Neuronal stem cell (in vitro differentiated cells): ENCODE measurements around the gene FAM120C.

Source experiments
- DNase-seq: peaks from one replicate; pipeline ENCODE4 v3.0.0-alpha.2; 2013; ENCODE audit warnings: low spot score
- H2AFZ ChIP-seq: one replicate; pipeline ENCODE4 v1.6.1; 2013; ENCODE audit warnings: mild to moderate bottlenecking, low read length, inconsistent platforms
- H2AK5ac ChIP-seq: 2 replicates; pipeline ENCODE4 v1.6.1; 2013; ENCODE audit warnings: low read depth, mild to moderate bottlenecking, inconsistent platforms, low read length, moderate library complexity, mixed read lengths
- H2BK120ac ChIP-seq: 2 replicates; pipeline ENCODE4 v1.6.1; 2013; ENCODE audit warnings: low read depth, mild to moderate bottlenecking, inconsistent platforms, low read length, moderate library complexity, mixed read lengths
- H2BK12ac ChIP-seq: one replicate; pipeline ENCODE4 v1.6.1; 2013; ENCODE audit warnings: low read length, inconsistent platforms
- H2BK15ac ChIP-seq: 2 replicates; pipeline ENCODE4 v1.6.1; 2013; ENCODE audit warnings: mild to moderate bottlenecking, low read length, inconsistent platforms, mixed read lengths
- H2BK5ac ChIP-seq: one replicate; pipeline ENCODE4 v1.6.1; 2013; ENCODE audit warnings: inconsistent platforms, mild to moderate bottlenecking, low read length, moderate library complexity
- H3K14ac ChIP-seq: one replicate; pipeline ENCODE4 v1.6.1; 2013; ENCODE audit warnings: low read length, inconsistent platforms
- H3K18ac ChIP-seq: 2 replicates; pipeline ENCODE4 v1.6.1; 2013; ENCODE audit warnings: low read length, inconsistent platforms
- H3K23ac ChIP-seq: 2 replicates; pipeline ENCODE4 v1.6.1; 2013; ENCODE audit warnings: low read depth, mild to moderate bottlenecking, mixed read lengths, low read length, inconsistent platforms; ENCODE audit not compliant: poor library complexity
- H3K27ac ChIP-seq: replicated peaks from 3 replicates; pipeline ENCODE4 v1.5.1; 2013; ENCODE audit warnings: low read length, inconsistent platforms
- H3K27me3 ChIP-seq, 3 experiments: 2 replicates each; pipeline ENCODE4 v1.6.1; 2013; ENCODE audit warnings: low read length in 3 of 3, mild to moderate bottlenecking in 2 of 3, inconsistent platforms in 1 of 3, low read depth in 1 of 3, mixed read lengths in 1 of 3, moderate library complexity in 1 of 3; ENCODE audit not compliant: control insufficient read depth in 3 of 3, insufficient read depth in 3 of 3
- H3K36me3 ChIP-seq, 2 donors: replicated peaks in 1 of 2; 2 replicates each; pipeline ENCODE4 v1.6.1; 2013; ENCODE audit warnings: low read length in 2 of 2; ENCODE audit not compliant: control insufficient read depth in 2 of 2, insufficient read depth in 2 of 2
- H3K4ac ChIP-seq: 2 replicates; pipeline ENCODE4 v1.6.1; 2013; ENCODE audit warnings: inconsistent platforms, mild to moderate bottlenecking, low read length, moderate library complexity
- H3K4me1 ChIP-seq, 2 donors: 1 replicate in 1 of 2; 2 replicates in 1 of 2; pipeline ENCODE4 v1.6.1; 2013; ENCODE audit warnings: low read length in 2 of 2, low read depth in 1 of 2; ENCODE audit not compliant: control insufficient read depth in 2 of 2, insufficient read depth in 1 of 2
- H3K4me2 ChIP-seq: one replicate; pipeline ENCODE4 v1.6.1; 2013; ENCODE audit warnings: mild to moderate bottlenecking, low read length, inconsistent platforms; ENCODE audit not compliant: insufficient read depth, poor library complexity, severe bottlenecking
- H3K4me3 ChIP-seq, 2 donors: 2 replicates each; pipeline ENCODE4 v1.5.1; 2013; ENCODE audit warnings: low read length in 2 of 2, mild to moderate bottlenecking in 2 of 2, inconsistent platforms in 1 of 2, moderate library complexity in 1 of 2
- H3K79me1 ChIP-seq: one replicate; pipeline ENCODE4 v1.6.1; 2013; ENCODE audit warnings: low read depth, mild to moderate bottlenecking, inconsistent platforms, low read length, moderate library complexity
- H3K9ac ChIP-seq: one replicate; pipeline ENCODE4 v1.6.1; 2013; ENCODE audit warnings: mild to moderate bottlenecking, low read depth, low read length, inconsistent platforms; ENCODE audit not compliant: poor library complexity
- H3K9me3 ChIP-seq, 2 donors: replicated peaks in 1 of 2; 2 replicates each; pipeline versions ENCODE3 to v1.6.1; 2013; ENCODE audit warnings: low read length in 2 of 2, mild to moderate bottlenecking in 2 of 2, inconsistent platforms in 1 of 2, low read depth in 1 of 2, mixed read lengths in 1 of 2, moderate library complexity in 1 of 2; ENCODE audit not compliant: control insufficient read depth in 2 of 2, insufficient read depth in 1 of 2
- H4K8ac ChIP-seq: one replicate; pipeline ENCODE4 v1.6.1; 2013; ENCODE audit warnings: low read depth, mild to moderate bottlenecking, inconsistent platforms, low read length, moderate library complexity
- H4K91ac ChIP-seq: one replicate; pipeline ENCODE4 v1.6.1; 2013; ENCODE audit warnings: low read length, low read depth, mild to moderate bottlenecking, inconsistent platforms; ENCODE audit not compliant: poor library complexity
- WGBS, 2 donors: extraction: QIAGEN DNeasy Blood & Tissue Kit; methylation state at CpG; one replicate each; pipeline ENCODE4 v1.1.7; 2013; ENCODE audit warnings: missing lambda C conversion rate in 2 of 2, mixed read lengths in 1 of 2; ENCODE audit not compliant: insufficient read length in 2 of 2, insufficient replicate concordance in 1 of 2; ENCODE audit errors: extremely low coverage in 2 of 2; 5-methylcytosine and 5-hydroxymethylcytosine counted together

Gene FAM120C

DNA sequence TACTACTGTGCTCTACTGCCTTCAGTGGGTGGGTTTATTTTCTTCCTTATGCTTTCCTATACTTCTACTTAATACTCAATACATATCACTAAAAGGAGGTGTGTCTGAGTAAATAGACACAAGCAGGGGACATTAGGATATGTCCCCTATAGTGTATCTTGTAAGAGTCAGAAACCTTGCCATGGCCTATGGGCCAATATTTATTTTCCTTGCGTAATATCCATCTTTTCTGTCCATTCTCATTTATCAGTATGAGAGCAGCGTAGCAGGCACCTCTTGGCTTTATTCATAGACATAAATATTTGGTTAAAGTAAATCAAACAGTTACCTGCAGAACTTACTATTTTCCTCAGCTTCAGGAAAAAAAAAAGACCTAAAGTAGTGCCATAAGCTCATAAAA, 92.2 kb downstream of the FAM120C start:
- Histone ChIP-seq H2BK5ac (no peak overlapping the region), H2BK12ac (no peak overlapping the region), H2AFZ (no peak overlapping the region), H4K91ac (no peak overlapping the region), H3K27me3 (no peaks in the 10 kb centered on the region), H3K9me3 (no peaks in the 10 kb centered on the region), H3K36me3 (no peaks in the 10 kb centered on the region), H2BK120ac (no peak overlapping the region), H3K4me1 (no peaks in the 10 kb centered on the region), H2BK15ac (no peak overlapping the region), H3K18ac (no peak overlapping the region), H3K27ac (no peak overlapping the region), H3K23ac (no peak overlapping the region), H3K4ac (no peak overlapping the region), H3K79me1 (no peaks in the 10 kb centered on the region), H4K8ac (no peak overlapping the region), H3K9ac (no peak overlapping the region), H3K4me3 (no peak overlapping the region), H2AK5ac (no peak overlapping the region), H3K14ac (no peak overlapping the region), H3K4me2 (no peak overlapping the region)
- DNase-seq: no peak
- no CpG with 5 or more reads among the region's 2 CpGs for WGBS, 2 donors

DNA sequence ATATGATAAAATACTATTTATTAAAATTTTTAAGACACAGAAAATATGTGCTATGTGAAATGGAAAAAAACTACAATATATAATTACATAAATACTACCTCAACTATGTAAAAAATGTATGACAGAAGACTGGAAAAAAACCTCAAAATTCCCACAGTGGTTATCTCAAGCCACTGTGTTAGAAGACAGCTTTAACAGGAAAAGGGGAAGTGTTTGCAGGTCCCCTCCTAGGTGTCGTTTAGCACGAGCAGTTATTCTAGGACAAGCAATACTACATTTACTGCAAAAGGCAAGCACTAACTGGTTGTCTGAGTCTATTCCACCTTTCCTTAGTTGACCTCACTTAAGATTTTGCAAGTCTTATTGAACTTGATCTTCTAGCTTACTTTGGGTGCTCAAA, 93.9 kb downstream of the FAM120C start:
- Histone ChIP-seq H3K9ac (no peak overlapping the region), H3K4me2 (no peak overlapping the region), H3K36me3 (peaks cover 3% of the 10 kb centered on the region in 2 donors), H2BK120ac (no peak overlapping the region), H3K4me3 (no peak overlapping the region), H2AFZ (no peak overlapping the region), H2AK5ac (no peak overlapping the region), H4K91ac (no peak overlapping the region), H4K8ac (no peak overlapping the region), H3K27me3 (no peaks in the 10 kb centered on the region), H3K9me3 (no peaks in the 10 kb centered on the region), H3K18ac (no peak overlapping the region), H3K79me1 (no peaks in the 10 kb centered on the region), H3K14ac (no peak overlapping the region), H3K23ac (no peak overlapping the region), H2BK5ac (no peak overlapping the region), H3K4me1 (no peaks in the 10 kb centered on the region), H3K4ac (no peak overlapping the region), H2BK15ac (no peak overlapping the region), H2BK12ac (no peak overlapping the region), H3K27ac (no peak overlapping the region)
- no CpG with 5 or more reads among the region's 2 CpGs for WGBS, 2 donors
- DNase-seq: no peak

DNA sequence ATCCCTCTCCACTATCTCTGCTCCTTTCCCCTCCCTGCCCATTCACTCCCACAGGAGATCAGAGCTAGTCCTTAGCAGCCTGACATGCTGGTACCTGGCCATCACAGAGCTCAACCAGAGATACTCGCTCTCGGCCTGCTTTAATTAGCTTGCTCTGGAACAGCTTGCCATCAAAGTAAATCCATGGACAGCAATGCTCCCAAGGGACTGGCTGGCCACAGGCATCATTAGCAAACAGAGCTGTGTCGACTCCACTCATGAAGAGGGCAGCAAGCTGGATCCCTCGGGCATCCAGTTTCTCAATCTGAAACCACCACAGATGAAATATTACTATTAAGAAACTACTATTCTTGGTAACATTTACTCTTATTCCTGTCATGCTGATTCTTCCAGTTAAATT, 95.4 kb downstream of the FAM120C start:
- WGBS, 2 donors: no CpG with 5 or more reads among the region's 4 CpGs
- no peak for DNase-seq
- Histone ChIP-seq H3K36me3 (peaks cover 3% of the 10 kb centered on the region in 2 donors), H2BK5ac (no peak overlapping the region), H3K4me2 (no peak overlapping the region), H4K8ac (no peak overlapping the region), H2BK120ac (no peak overlapping the region), H3K9me3 (no peaks in the 10 kb centered on the region), H3K9ac (no peak overlapping the region), H2AK5ac (no peak overlapping the region), H3K27ac (no peak overlapping the region), H3K4me3 (no peak overlapping the region), H3K23ac (no peak overlapping the region), H2AFZ (no peak overlapping the region), H3K14ac (no peak overlapping the region), H3K79me1 (no peaks in the 10 kb centered on the region), H3K27me3 (no peaks in the 10 kb centered on the region), H3K18ac (no peak overlapping the region), H3K4ac (no peak overlapping the region), H2BK15ac (no peak overlapping the region), H3K4me1 (no peaks in the 10 kb centered on the region), H2BK12ac (no peak overlapping the region), H4K91ac (no peak overlapping the region)

DNA sequence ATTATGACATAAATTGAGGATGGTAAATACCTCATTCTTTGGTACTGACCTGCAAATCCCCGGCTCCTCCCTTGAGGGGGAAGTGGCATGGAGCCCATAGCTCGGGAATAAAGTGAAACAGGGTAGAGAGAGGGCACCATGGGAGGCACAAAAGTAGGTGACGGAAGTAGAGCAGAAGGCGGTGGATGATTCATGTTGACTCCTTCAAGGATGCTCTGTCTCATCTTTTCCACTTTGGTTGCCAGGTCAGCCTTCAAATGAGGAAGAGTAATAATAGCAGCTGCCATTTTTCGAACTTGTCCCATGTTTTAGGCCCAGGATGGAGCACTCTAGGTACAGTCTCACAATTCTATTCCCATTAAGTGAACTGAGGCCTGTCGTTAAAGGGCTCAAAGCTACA, 97.4 kb downstream of the FAM120C start:
- H2BK12ac ChIP-seq: no peak overlapping the region
- H2BK15ac ChIP-seq: no peak overlapping the region
- no peak overlapping the region for H3K14ac ChIP-seq
- no peak overlapping the region for H4K8ac ChIP-seq
- H3K4ac ChIP-seq: no peak overlapping the region
- H3K9me3 ChIP-seq: no peaks in the 10 kb centered on the region
- DNase-seq: no peak
- H3K23ac ChIP-seq: no peak overlapping the region
- H3K4me3 ChIP-seq: no peak overlapping the region
- no peaks in the 10 kb centered on the region for H3K79me1 ChIP-seq
- H3K4me2 ChIP-seq: no peak overlapping the region
- no peaks in the 10 kb centered on the region for H3K27me3 ChIP-seq
- H2AK5ac ChIP-seq: no peak overlapping the region
- peaks cover 3% of the 10 kb centered on the region in 2 donors for H3K36me3 ChIP-seq
- H3K27ac ChIP-seq: no peak overlapping the region
- H3K9ac ChIP-seq: no peak overlapping the region
- H4K91ac ChIP-seq: no peak overlapping the region
- H3K4me1 ChIP-seq: no peaks in the 10 kb centered on the region
- H2AFZ ChIP-seq: no peak overlapping the region
- no CpG with 5 or more reads among the region's 6 CpGs for WGBS, 2 donors
- no peak overlapping the region for H2BK120ac ChIP-seq
- H2BK5ac ChIP-seq: no peak overlapping the region
- H3K18ac ChIP-seq: no peak overlapping the region
